ENCODE measurements around the gene EEF2K. TPM values are rescaled to one million over a fixed set of nuclear protein-coding genes. Genes with fewer than 3 reads are reported as not detected.
A peak's percentile ranks its signal among the peaks of the same experiment; 100 is the strongest.
"Not testable (repeated sequence)": the region's sequence is repeated elsewhere in the genome, so short reads cannot be mapped to it uniquely, and the experiment has no call there.

Gene EEF2K
- total RNA-seq, 2 experiments from 2014 or later, result 10.1 to 13.2 TPM

DNA sequence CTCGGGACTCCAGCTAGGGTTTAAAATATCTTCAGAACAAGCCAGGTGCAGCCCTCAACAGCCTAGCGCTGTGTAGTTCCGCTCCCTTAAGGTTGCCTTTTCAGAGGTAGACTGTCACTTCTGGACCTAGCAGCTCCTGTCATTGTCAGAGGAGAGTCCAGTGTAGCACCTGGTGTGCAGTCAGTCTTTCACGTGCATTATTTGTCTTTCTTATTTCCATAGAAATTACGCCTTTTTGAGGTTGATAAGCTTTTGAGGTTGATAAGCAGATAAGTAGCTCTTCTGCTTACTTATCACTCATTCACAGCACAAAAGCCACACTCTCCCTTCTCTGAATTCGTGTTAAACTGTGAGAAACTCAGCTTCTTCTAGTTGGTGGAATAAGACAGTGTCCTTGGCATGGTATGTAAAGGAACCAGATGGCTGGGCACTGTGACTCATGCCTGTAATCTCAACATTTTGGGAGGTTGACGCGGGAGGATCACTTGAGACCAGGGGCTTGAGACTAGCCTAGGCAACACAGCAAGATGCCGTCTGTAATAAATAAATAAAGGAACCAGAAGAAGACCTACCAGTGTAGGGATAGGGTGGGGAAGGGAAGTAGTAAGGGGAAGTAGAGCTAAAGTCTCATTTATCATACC, 10.2 kb downstream of the EEF2K start:
- CTCF ChIA-PET, result no interaction called here
- POLR2A ChIA-PET, result no interaction called here
- ATAC-seq (ENCODE audit: poor library complexity), result no peak

GRCh38 chr16:22216832-22217225, 10.8 kb downstream of the EEF2K start:
- H3K4me3 ChIP-seq (ENCODE audit: low read length); H3K4me3 Mint-ChIP-seq; H3K4me1 Mint-ChIP-seq (ENCODE audit: low read depth); H3K27me3 Mint-ChIP-seq; H3K36me3 ChIP-seq (ENCODE audit: insufficient read depth, low read length); H3K27ac Mint-ChIP-seq; POLR2A ChIA-PET; DNase-seq; CTCF ChIA-PET; H3K4me1 ChIP-seq (ENCODE audit: insufficient read depth, low read length); ATAC-seq (ENCODE audit: poor library complexity); H3K27ac ChIP-seq (ENCODE audit: low read depth in 1 of 2, low read length in 2 of 2); H3K9me3 ChIP-seq (ENCODE audit: control insufficient read depth in 1 of 2, insufficient read depth in 1 of 2, low read length in 2 of 2); intact Hi-C loops (cut with DNase I, micrococcal nuclease); H3K9me3 Mint-ChIP-seq; H3K27me3 ChIP-seq (ENCODE audit: control insufficient read depth in 1 of 2, insufficient read depth in 2 of 2, low read length in 2 of 2): not testable (repeated sequence)
- peaks cover 22% of the 10 kb centered on the region for H3K36me3 Mint-ChIP-seq (ENCODE audit: low read depth)

More for the DNA sequence above, 10.2 kb downstream of the EEF2K start:
- Histone ChIP-seq H3K27me3 (ENCODE audit: control insufficient read depth in 1 of 2, insufficient read depth in 2 of 2, low read length in 2 of 2) (no peaks in the 10 kb centered on the region), H3K27ac (ENCODE audit: low read depth in 1 of 2, low read length in 2 of 2) (no peak overlapping the region), H3K9me3 (ENCODE audit: control insufficient read depth in 1 of 2, insufficient read depth in 1 of 2, low read length in 2 of 2) (no peaks in the 10 kb centered on the region), H3K36me3 (ENCODE audit: insufficient read depth, low read length) (peaks cover 5% of the 10 kb centered on the region), H3K4me3 (ENCODE audit: low read length) (no peak overlapping the region), H3K4me1 (ENCODE audit: insufficient read depth, low read length) (no peaks in the 10 kb centered on the region)
- TF ChIP-seq CTCF (IDR thresholded peaks at IDR 0.05), result no peak
- Mint-ChIP-seq H3K4me3 (no peak overlapping the region), H3K9me3 (no peaks in the 10 kb centered on the region), H3K27ac (peak overlapping the region; percentile 40), H3K27me3 (no peaks in the 10 kb centered on the region), H3K4me1 (ENCODE audit: low read depth) (peaks cover 5% of the 10 kb centered on the region), H3K36me3 (ENCODE audit: low read depth) (peaks cover 22% of the 10 kb centered on the region)
- DNase-seq, result no peak
- intact Hi-C loops (cut with DNase I, micrococcal nuclease), result no loop called here

GRCh38 chr16:22217890-22218730, 12.0 kb downstream of the EEF2K start:
- intact Hi-C loops (cut with DNase I, micrococcal nuclease), result no loop called here
- no peak overlapping the region for H3K27ac ChIP-seq (ENCODE audit: low read depth in 1 of 2, low read length in 2 of 2)
- H3K4me3 Mint-ChIP-seq, result no peak overlapping the region
- no peaks in the 10 kb centered on the region for H3K9me3 Mint-ChIP-seq
- no peaks in the 10 kb centered on the region for H3K9me3 ChIP-seq (ENCODE audit: control insufficient read depth in 1 of 2, insufficient read depth in 1 of 2, low read length in 2 of 2)
- H3K36me3 Mint-ChIP-seq (ENCODE audit: low read depth), result peaks cover 16% of the 10 kb centered on the region
- H3K4me3 ChIP-seq (ENCODE audit: low read length), result no peak overlapping the region
- DNase-seq (peak in 2 of 14 experiments; percentile 17 to 32), ATAC-seq (ENCODE audit: poor library complexity) (peak; percentile 44)
- H3K27me3 Mint-ChIP-seq, result no peaks in the 10 kb centered on the region
- TF ChIP-seq CTCF (IDR thresholded peaks at IDR 0.05), result no peak
- no peaks in the 10 kb centered on the region for H3K27me3 ChIP-seq (ENCODE audit: control insufficient read depth in 1 of 2, insufficient read depth in 2 of 2, low read length in 2 of 2)
- POLR2A ChIA-PET, result no interaction called here
- H3K27ac Mint-ChIP-seq, result no peak overlapping the region
- H3K4me1 Mint-ChIP-seq (ENCODE audit: low read depth), result peaks cover 5% of the 10 kb centered on the region
- CTCF ChIA-PET, result no interaction called here
- H3K36me3 ChIP-seq (ENCODE audit: insufficient read depth, low read length), result no peaks in the 10 kb centered on the region
- H3K4me1 ChIP-seq (ENCODE audit: insufficient read depth, low read length), result no peaks in the 10 kb centered on the region
